NCI-H510A treated with DMSO at 0.1 percent for 48 hours (cell line): Measurements from ENCODE around the gene MRPL55.
A peak's percentile ranks its signal among the peaks of the same experiment; 100 is the strongest.

Experiments
- DNase-seq: peaks from one replicate; lab custom pipeline; 2025; lab: John Stamatoyannopoulos, UW

MRPL55 gene

GRCh38 chr1:228147768-228148167 is 38.7 kb upstream of the MRPL55 start:
- no peak for DNase-seq

DNA sequence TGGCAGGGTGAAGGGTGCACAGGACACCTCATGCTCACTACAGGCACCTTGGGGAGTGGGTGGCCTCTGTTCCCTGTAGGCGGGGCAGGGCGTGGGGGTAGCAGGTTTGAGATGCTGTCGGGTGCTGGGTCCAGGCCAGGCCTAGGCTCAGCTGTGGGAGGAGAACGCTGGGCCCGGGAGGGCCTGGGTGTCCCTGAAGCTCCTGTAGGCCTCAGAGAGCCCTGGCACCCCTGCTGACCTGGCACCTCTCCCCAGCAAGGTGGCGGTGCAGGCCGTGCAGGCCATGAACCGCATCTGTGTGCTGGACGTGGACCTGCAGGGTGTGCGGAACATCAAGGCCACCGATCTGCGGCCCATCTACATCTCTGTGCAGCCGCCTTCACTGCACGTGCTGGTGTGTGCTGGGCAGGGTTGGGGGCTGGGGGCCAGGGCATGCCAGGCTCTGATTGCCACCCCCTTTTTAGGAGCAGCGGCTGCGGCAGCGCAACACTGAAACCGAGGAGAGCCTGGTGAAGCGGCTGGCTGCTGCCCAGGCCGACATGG is 38.1 kb upstream of the MRPL55 start:
- DNase-seq, result no peak

- no peak for DNase-seq
These were observed 37.5 kb upstream of the MRPL55 start for GRCh38 chr1:228146417-228147150.

DNA sequence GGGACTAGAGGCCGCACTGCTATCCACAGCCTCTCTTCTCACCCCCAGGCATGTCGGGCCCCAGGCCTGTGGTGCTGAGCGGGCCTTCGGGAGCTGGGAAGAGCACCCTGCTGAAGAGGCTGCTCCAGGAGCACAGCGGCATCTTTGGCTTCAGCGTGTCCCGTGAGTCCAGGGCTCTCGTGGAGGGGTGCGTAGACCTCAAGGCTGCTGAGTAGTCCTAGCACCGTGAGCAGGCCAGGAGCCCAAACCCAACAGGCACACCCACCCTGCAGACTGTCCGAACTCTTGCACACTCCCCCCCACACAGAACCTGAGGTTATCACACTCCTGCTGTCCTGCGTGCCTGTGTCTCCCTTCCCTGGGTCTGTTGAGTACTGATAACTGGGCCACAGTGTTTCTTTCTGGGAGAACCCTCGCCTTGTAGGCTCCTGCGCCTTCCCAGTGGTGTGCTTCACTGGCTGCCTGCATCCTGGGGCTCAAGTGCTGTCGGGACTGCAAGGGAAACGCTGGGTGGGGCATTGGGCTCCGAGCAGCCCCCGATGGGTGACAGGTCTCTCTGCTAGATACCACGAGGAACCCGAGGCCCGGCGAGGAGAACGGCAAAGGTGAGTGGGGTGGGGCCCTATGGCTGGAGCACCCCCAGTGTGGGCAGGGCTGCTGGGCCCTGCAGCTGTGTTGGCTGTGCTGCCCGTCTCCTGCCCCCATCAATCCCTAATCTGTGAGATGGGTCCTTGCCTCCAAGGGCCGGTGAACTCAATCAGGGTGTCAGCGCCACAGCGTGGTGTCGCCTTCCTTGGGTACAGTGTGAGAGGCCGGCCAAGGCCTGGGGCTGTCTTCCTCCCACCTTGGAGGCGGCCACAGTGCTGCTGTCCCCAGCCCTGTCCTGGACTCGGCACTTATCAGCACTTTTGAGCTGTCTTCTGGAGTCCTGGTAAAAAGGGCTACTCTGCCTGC is 36.6 kb upstream of the MRPL55 start:
- DNase-seq, result no peak

- no peak for DNase-seq
These were observed 35.9 kb upstream of the MRPL55 start for GRCh38 chr1:228144993-228145343.

- no peak for DNase-seq
These were observed 35.3 kb upstream of the MRPL55 start for GRCh38 chr1:228144193-228144992.

DNA sequence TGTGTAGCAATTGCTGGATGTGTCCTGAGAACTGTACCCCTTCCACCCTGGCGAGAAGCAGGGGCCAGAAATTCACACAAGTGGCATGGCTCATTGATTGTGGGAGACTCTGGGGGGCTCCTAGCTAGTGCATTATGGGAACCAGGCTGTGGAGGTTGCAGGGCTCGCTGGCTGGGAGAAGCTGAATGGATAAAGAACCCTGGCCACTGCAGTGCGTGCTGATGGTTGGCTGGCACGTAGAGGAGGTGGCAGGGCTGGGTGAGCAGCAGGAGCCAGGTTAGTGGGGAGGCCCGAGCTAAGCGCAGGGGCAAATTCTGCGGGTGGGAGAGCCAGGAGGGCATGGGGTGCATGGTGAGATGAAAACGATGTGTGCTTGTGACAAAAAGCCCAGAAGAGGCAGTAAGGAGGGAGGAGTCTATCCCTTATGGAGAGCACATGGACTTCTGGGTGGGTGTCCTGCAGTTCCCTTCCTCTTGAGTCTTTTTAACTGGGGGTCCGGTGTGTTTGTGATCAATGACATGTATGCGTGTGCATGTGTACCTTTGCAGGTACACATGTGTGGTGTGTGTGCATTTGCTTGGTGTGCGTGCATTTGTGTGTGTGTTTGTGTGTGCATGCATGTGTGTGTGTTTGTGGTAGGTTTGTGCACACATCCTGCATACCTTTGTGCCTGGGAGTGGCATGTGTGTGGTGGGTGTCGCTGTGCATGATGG is 34.5 kb upstream of the MRPL55 start:
- no peak for DNase-seq

GRCh38 chr1:228142701-228143136 is 33.6 kb upstream of the MRPL55 start:
- DNase-seq, result no peak

DNA sequence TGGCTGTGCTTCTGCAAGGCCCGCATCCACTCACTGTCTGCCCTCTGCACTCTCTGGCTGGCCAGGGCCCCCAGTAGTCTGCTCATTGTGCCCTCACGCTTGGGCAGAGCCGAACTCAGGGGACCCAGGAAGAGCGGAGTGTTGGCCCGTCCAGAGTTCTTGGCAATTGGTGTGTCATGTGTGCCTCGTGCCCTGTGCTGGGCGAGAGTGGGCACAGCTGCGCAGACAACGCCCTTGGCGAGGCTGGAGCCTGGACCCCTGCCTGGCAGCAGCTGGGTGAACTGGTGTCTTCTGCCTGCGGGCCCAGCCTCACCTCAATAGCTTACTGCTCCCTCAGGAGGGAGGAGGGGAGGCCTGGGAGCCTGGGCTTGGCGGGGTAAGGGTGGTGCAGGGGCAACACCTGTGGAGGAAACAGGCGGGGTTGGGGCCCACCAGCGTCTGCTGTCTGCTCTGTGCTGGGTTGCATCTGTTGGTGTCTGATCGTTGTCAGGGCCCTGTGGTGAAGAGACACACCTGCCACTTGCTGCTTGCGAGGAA is 33.1 kb upstream of the MRPL55 start:
- DNase-seq, result no peak

GRCh38 chr1:228141226-228142044 is 32.3 kb upstream of the MRPL55 start:
- DNase-seq, result no peak

GRCh38 chr1:228140724-228141225 is 31.7 kb upstream of the MRPL55 start:
- no peak for DNase-seq

- DNase-seq, result peak; percentile 97
These were observed 31.0 kb upstream of the MRPL55 start, which contains the start of gene GUK1 for GRCh38 chr1:228139931-228140723. Gene GUK1 (plus strand): TSS chr1:228140279. CDS start chr1:228140303, 24 bp downstream.

GRCh38 chr1:228139406-228139930 is 30.4 kb upstream of the MRPL55 start:
- no peak for DNase-seq

DNA sequence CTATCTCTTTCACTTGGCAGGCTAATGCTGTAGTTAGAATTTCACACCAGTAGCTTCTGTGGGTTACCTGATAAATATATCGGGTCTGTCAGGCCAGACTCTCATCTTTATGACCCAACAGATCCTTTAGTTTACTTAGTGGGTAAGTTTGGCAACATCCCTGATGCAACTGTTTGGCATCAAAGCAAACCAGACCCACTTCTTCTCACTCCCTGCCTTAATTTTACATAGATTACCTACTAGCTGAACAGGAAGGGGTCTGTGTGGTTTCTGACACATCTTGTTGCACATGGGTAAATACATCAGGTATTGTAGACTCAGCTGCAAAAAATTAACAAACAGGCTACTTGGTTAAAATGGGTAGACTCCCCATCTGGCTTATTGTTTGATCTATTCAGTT is 27.8 kb upstream of the MRPL55 start:
- no peak for DNase-seq

DNA sequence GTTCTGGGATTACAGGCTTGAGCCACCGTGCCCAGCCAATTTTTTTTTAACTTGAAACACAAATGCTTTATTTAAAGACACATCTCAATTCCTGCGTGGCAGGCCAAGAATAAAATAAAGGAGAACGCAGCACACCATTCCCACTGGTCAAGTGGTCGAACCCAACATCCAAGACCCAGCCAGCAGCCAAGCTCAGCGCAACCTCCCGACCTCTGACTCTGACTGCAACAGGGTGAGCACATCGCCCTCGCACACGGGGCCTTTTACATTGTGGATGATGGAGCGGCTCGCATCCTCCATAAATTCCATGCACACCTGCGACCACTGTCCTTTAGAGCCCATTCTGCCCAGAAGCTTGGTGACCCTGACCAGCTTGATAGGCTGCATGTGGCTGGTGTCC is 25.5 kb upstream of the MRPL55 start:
- DNase-seq, result no peak

DNA sequence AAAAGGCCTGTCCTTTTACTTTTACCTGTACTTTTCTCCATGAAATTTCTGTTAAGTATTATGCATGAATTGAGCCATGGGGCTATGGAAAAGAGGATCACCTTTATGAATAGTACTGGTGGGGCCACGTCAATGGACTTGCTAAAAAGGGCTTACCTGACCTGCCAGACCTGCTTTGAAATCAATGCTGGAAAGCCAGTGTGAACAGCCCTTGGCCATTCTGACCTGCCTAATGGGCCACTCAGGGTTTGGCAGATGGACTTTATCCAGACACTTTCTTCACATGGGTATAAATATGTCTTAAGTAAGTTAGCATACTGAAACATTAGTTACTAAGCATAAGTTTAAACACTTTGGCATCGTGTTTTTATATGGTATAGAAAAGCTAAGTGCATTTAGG is 22.7 kb upstream of the MRPL55 start:
- DNase-seq, result no peak

DNA sequence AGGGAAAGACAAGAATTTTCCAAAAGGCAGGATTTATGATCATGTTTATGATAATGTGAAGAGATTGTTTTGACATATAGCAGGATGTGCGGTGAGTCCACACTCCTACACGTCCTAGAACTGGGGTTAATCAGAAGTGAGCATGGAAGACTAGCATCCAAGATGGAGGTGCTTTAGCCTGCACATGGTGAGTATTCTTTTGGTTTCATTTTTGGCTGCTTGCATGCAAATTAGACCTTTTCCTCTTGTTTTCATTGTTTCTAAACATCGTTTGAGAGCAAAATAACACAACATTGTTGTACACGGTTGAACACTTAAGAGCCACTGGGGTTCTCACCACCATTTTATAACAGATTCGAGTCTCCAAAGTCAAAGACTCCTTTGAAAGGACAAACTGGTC is 16.1 kb upstream of the MRPL55 start:
- DNase-seq, result no peak

GRCh38 chr1:228123505-228123904 is 14.4 kb upstream of the MRPL55 start:
- no peak for DNase-seq

DNA sequence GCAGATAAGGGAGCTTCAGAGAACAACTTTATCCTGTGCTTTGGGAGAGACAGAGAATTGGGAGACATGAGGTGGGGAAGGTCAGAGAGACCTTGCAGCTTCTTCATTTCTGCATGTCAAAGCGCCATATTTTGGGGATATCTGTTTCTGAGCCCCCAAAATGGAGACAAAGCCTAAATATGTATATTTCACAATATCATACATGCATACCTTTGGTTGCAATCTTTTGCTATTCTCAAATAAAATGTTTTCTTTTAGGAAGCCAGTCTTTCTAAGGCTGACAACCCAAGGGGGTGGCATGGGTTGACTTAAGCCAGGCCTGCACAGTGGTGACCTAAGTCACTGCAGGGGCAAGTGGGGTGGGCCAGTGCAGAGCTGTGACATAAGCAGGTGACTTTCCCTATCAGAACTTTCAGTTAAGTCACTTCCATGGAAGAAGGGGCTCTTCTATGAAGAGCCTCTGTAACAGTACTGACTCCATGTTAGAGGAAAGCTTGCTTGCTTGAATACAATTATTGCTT is 13.9 kb upstream of the MRPL55 start:
- no peak for DNase-seq
